ENCODE results near the gene CHRNA5.

CHRNA5 gene

DNA sequence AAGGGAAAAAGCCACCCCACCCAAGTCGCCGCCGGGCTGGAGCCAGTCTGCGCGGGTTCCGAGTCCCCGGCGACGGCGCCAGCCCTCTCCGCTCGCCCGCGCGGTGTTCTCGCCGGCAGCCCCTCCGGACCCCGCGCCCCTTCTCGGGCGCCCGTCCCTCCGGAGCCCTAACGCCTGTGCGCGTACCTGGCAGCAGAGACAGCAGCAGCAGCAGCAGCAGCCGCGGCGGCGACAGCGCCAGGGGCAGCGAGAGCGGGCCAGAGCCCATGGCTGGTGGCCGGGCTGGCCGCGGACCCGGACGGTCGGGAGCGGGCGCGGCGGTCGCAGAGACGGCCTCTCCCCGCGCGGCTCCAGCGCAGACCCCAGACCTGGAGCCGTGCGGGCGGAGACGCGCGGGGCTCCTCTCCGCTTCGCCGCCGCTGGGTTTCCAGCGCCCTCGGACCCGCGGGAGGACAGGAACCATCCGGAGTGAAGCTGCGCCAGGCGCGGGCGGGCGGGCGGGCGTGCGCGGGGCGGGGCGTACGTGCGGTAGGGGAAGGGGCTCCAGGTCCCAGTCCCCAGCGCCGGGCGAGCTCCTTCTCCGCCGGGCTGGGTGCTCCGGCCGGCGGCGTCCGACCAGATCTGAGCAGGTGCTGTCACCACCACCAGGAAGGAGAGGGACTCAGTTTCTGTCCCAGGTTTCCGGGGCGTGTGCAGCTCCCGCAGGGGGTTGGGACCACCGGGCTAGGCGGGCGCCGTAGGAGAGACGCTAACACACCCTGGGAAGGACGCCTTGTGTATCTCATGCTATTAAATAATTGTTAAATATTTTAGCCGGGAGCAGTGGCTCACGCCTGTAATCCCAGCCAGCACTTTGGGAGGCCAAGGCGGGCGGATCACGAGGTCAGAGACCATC is 55.5 kb downstream of the CHRNA5 start, which contains the start of gene CHRNA3:
Gene CHRNA3, minus strand, starts transcription at position 470 of the 895 bp plus-strand sequence. Its CDS starts 202 bp downstream, at position 268.
- no peak for DNase-seq (ENCODE audit: low spot score)

DNA sequence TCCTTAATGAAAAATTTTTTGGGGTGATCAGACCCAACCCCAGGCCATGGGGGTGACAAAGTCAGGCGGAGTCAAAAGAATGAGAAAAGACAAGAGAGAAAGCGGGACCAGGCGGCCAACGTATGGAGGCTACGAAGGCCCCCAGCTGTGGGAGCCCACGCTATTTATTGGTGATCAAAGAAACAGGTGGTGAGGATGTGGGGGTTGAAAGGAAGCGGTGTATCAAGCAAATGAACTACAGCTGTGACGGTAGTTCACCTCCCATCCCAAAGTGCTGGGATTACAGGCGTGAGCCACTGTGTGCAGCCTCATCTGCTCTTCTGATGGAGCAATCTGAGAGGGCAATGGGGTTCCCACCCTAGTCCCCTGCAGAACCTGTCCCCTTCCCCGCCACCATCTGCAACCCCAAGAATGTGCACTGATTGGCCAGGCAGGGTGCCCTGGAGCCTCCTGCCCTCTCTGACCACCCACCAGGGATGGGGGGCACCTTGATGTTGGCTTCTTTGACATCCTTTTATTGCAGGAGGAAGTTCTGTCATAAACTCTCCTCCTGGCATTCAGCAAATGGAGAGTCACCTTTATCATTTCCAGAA is 56.6 kb downstream of the CHRNA5 start:
- DNase-seq (ENCODE audit: low spot score) = no peak

DNA sequence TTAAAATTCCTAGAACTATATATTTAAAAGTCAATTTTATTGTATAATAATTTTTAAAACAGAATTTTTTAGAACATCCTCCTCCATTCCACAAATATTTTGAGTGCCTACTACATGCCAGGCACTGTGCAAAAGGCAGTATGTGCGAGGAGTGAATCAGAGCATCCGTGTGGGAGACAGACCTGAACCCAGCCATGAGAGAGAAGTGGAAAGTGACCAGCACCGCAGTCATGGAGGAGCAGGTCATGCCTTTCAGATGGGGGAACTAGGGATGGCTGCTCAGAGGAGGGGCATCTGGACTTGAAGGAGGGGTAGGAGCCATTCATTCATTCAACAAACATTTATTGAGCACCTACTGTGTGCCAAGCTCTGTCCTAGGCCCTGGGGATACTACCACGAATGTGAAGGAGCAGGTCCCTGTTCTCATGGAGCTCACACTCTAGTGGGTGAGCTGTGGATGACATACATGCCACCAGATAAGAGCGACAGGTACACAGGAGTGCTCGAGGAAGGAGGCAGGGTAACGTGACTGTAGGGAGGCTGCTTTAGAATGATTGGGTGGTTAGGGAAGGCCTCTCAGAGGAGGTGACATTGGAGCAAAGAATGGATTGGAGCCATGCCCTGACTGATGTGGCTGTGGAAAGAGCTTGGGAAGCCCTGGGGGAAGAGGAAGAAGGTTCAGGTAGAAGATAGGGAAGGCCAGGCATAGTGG is 58.6 kb downstream of the CHRNA5 start:
- DNase-seq (ENCODE audit: low spot score) = no peak

DNA sequence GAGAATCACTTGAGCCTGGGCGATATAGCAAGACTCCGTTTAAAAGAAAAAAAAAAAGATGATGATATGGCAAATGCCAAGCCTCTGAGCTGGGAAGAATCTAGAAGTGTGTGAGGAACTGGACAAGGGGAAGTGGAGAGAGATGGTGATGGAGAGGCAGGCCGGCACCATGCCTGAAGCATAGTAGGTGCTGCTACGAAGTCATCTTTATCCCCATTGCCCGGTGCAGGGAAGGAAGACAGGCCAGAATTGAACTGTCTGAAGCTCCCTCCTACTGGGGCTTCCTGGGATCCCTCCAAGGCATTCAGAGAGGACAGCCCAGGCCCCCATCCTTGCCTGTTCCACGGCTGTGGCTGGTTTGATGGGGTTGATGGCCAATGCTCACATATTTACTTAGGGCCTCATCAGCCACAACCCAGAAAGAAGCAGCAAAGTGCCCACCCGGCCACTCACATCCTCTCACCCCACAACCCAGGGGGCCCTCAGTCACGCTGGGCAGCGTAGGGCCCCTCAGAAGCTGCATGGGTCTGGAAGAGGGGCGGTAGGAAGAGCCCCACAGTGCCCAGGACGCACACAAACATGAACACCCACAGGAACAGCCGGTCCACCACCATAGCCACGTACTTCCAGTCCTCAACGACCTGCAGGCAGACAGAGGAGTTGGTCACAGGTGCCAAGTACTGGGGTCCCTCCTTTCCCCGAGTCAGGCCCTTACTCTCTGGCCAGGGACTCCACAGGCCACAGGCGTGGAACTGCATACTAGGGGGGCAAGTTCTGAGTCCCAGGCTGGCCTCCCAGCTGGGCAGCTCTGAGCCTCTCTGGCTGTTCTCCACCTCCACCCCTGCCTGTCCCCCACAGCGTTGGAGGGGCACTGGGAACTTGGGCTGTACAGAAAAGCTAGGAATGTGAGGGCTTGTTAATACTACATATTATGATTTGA is 59.6 kb downstream of the CHRNA5 start:
- no peak for DNase-seq (ENCODE audit: low spot score)

DNA sequence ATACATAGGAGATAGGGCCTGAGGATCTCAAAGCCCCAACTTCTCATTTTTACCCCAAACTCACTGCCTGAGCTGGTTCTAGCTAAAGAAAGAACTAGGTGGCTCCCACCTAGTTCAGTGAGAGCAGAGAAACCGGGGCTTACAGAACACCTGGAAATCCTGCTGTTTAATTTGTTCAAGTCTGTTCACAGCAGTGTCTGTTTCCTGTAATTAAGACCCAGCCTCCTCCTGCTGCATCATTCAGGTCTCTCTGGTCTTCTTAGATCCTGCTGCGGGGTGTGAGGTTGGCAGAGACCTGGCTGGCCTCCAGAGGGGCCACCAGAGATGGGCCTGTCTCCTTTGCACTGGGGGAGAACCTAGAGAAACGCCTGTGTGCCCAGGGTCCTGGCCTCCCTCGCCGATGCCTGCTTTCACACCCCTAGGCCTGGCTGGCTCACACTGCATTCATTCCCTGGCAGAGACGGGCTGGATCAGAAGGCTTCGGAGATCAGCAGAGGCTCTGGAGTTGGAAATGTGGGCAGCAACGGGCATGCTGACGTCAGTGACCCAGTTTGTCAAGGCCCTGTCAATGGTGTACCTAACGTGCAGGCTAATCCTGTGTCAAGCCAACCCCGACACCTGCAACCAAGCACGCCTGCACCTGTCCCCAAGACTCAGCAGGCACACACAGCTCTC is 60.4 kb downstream of the CHRNA5 start:
- no peak for DNase-seq (ENCODE audit: low spot score)

DNA sequence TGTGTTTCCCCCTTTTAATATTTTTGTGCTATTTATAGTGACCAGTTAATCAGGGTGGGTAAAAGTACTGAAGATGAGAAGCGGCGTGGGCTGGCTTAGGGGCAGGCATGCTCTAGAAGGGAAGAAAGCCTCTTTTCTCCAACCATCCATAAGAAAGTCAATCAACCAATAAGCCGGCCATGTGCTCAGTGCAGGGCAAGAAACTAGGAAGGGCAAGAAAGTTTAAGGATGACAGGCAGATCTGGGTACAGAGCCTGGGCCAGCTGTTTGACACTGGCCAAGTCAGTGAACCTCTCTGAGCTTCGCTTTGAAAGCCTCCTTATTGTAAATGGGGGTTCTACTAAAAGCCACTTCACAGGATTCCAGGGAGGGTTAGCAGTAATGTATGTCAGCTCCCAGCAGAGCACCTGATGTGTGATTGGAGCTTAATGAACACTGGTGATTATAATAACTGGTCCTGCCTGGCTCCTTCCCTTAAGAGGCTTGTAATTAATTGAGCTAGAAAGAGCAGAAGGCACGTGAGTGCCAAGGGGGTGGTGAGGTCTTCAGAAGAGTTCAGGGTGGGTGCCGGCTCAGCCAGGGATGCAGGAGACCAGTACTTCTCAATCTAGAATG is 61.2 kb downstream of the CHRNA5 start:
- no peak for DNase-seq (ENCODE audit: low spot score)

DNA sequence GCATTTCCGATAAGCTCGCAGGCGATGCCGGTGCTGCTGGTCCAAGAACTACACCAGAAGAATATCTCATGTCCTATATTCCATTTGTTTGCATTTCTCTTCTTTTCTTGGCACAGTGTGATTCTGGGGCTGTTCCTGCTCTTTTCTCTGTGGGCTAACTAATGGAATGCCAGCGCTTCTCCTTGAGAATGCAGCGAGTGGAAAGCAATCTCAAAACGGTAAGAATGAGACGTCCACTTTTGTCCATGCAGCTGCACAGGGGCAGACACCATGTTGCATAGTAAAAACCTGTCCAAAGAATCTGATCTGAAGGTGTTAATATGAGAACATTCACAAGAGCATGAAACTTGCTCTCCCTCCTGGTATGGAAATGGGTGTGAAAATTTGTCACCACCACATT is 62.0 kb downstream of the CHRNA5 start:
- no peak for DNase-seq (ENCODE audit: low spot score)

- DNase-seq (ENCODE audit: low spot score) = no peak
These were observed 62.9 kb downstream of the CHRNA5 start for GRCh38 chr15:78628227-78628626.

GRCh38 chr15:78629031-78629715 is 63.9 kb downstream of the CHRNA5 start:
- DNase-seq (ENCODE audit: low spot score) = no peak

DNA sequence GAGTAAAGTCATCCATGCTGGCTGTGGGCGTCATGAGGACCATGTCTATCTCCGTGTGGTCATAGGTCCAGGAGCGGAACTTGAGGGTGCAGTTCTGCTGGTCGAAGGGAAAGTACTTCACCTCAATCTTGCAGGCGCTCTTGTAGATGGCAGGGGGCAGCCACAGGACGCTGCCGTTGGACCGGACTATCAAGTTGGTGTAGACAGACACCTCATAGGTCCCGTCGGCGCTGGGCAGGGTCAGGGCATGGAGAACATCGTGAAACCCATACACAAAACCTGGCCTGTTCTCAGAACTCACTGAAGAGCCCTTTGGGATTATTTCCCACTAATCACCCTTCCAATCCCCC is 64.4 kb downstream of the CHRNA5 start:
- DNase-seq (ENCODE audit: low spot score) = no peak

DNA sequence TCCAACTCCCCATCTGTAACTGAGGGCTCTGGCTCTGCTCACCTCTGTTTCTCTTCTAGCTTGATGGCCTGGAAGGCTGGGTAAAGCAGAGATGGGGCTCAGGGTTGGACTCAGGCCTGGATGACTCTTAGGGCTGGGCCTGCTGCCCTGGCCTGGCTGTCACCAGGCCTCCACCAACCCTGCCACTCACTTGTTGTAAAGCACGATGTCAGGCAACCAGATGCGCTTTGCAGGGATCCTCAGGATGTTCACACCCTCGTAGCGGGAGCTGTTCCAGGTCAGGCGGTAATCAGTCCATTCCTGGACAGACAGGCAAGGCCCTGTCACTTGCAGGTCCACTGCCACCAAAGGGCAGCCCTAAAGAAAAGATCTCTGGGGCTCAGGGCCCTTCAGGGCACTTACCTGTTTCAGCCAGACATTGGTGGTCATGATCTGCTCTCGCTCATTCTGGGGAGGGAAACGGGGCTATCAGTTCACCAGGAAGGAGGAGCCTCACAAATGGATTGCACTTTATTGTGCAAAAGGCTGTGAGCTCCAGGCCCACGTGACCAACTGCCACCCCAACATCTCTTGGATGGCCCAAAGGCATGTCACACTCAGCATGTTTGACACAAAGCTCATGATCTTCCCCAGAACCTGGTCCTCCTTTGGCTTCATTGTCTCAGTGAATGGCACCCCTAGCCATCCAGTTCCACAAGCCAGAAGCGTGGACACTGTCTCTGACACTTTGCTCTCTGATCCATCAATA is 65.7 kb downstream of the CHRNA5 start:
- no peak for DNase-seq (ENCODE audit: low spot score)

GRCh38 chr15:78633348-78633747 is 68.0 kb downstream of the CHRNA5 start:
- DNase-seq (ENCODE audit: low spot score) = no peak

- DNase-seq (ENCODE audit: low spot score) = no peak
These were observed 69.2 kb downstream of the CHRNA5 start for GRCh38 chr15:78634210-78635145.

- DNase-seq (ENCODE audit: low spot score) = no peak
These were observed 70.0 kb downstream of the CHRNA5 start for GRCh38 chr15:78635346-78635745.

DNA sequence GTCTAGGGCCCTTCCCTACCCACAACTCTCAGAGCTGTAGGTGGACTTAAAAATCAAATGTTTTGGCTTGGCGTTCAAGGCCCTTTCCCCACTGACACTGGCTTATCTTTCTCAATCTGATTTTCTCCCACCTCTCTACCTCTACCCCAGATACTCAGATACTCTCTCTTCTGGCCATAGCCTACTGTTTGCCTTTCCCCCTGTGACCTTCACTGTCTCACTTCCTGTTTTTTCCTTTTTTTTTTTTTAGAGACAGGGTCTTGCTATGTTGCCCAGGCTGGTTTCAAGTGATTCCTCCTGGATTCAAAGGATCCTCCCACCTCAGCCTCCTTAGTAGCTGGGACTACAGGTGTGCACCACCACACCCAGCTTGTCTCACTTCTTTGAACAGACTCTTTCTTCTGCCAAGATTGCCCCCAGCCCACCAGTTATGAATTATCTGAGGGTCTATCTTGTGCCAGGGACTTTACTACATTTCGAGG is 71.1 kb downstream of the CHRNA5 start:
- no peak for DNase-seq (ENCODE audit: low spot score)

GRCh38 chr15:78637776-78638435 is 72.6 kb downstream of the CHRNA5 start:
- no peak for DNase-seq (ENCODE audit: low spot score)

DNA sequence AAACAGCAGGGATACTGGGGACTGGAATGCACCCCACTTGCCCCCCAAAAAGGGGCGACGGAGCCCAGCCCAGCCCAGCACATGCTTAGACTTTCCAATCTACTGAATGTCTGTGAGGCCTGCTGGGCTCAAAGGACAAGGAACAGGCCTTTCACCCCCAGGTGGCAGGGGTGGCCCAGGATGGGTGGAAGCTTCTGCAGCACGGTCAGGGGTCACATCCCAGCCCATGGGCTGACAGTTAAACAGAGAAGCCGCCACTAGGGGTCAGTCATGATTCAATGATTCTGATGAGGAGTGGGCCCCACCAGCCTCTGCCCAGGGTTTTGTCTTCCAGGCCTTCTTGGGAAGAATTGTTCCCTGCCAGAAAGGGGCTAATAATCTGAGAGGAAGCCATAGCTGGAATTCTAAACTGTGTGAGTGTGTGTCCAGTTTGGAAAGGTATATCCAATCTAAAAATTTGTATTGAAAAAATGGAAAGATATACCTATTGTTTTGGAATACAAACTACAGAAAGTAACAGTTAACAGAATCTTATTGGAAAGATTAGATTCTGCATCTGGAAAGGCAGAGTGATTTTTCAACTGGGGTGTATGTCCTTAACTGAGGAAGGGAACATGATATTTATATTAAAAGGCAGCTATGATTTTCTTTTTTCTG is 73.5 kb downstream of the CHRNA5 start:
- peak; percentile 52 for DNase-seq (ENCODE audit: low spot score)
